Nephron (organoid): ENCODE results near the gene RMRP.

Experiments used
- H3K27ac Mint-ChIP-seq, 3 experiments: 2 replicates each; pipeline ENCODE4 v1.8.0; 2020; ENCODE audit warnings: mixed read lengths in 3 of 3, mild to moderate bottlenecking in 2 of 3, moderate library complexity in 1 of 3
- H3K27me3 Mint-ChIP-seq: 2 replicates; pipeline ENCODE4 v1.8.0; 2021; ENCODE audit warnings: low read depth, mild to moderate bottlenecking, moderate library complexity, mixed read lengths
- H3K36me3 Mint-ChIP-seq: 2 replicates; pipeline ENCODE4 v1.8.0; 2020; ENCODE audit warnings: low read depth, mixed read lengths
- H3K4me1 Mint-ChIP-seq: 2 replicates; pipeline ENCODE4 v1.8.0; 2020; ENCODE audit warnings: mixed read lengths
- H3K4me3 Mint-ChIP-seq, 3 experiments: 2 replicates each; pipeline ENCODE4 v1.8.0; 2020; ENCODE audit warnings: mild to moderate bottlenecking in 3 of 3, mixed read lengths in 3 of 3, moderate library complexity in 2 of 3
- H3K9me3 Mint-ChIP-seq: 2 replicates; pipeline ENCODE4 v1.8.0; 2020; ENCODE audit warnings: mixed read lengths
- CTCF ChIP-seq, 3 experiments: fragments of 200-600 bp; sonication (generic); IDR thresholded peaks; one replicate each; pipeline ENCODE4 v1.5.0; 2021; ENCODE audit warnings: antibody characterized with exemption in 3 of 3; ENCODE audit not compliant: unreplicated experiment in 3 of 3

Gene RMRP

GRCh38 chr9:35661756-35662350 lies 4.0 kb upstream of the RMRP start:
- peaks cover 68% of the 10 kb centered on the region for H3K4me1 Mint-ChIP-seq
- peaks cover 5% of the 10 kb centered on the region for H3K27me3 Mint-ChIP-seq
- peaks cover 28% of the 10 kb centered on the region for H3K36me3 Mint-ChIP-seq
- H3K4me3 Mint-ChIP-seq = peak overlapping the region; percentile 37 to 87 (median 45)
- TF ChIP-seq CTCF (IDR thresholded peaks at IDR 0.05; ENCODE audit: unreplicated experiment in 3 of 3) = no peak
- H3K27ac Mint-ChIP-seq = peak overlapping the region; percentile 45 to 73 (median 53)
- H3K9me3 Mint-ChIP-seq = no peaks in the 10 kb centered on the region

- Mint-ChIP-seq H3K4me1 (peaks cover 68% of the 10 kb centered on the region), H3K27ac (peak overlapping the region; percentile 80 to 94 (median 92)), H3K36me3 (peaks cover 28% of the 10 kb centered on the region), H3K4me3 (peak overlapping the region; percentile 58 to 86 (median 82)), H3K9me3 (no peaks in the 10 kb centered on the region), H3K27me3 (peaks cover 5% of the 10 kb centered on the region)
- TF ChIP-seq CTCF (IDR thresholded peaks at IDR 0.05; ENCODE audit: unreplicated experiment in 3 of 3) = peak; percentile 16 to 47 (median 45)
These were observed 3.2 kb upstream of the RMRP start for GRCh38 chr9:35660966-35661415.

GRCh38 chr9:35659340-35659739 lies 1.5 kb upstream of the RMRP start:
- peaks cover 5% of the 10 kb centered on the region for H3K27me3 Mint-ChIP-seq
- H3K9me3 Mint-ChIP-seq = no peaks in the 10 kb centered on the region
- H3K36me3 Mint-ChIP-seq = peaks cover 28% of the 10 kb centered on the region
- H3K4me1 Mint-ChIP-seq = peaks cover 60% of the 10 kb centered on the region
- peak overlapping the region; percentile 99 for H3K27ac Mint-ChIP-seq
- TF ChIP-seq CTCF (IDR thresholded peaks at IDR 0.05; ENCODE audit: unreplicated experiment in 3 of 3) = no peak
- peak overlapping the region; percentile 78 to 88 (median 84) for H3K4me3 Mint-ChIP-seq

GRCh38 chr9:35658968-35659220 lies 1.1 kb upstream of the RMRP start:
- Mint-ChIP-seq H3K4me3 (peak overlapping the region; percentile 78 to 88 (median 84)), H3K36me3 (peaks cover 28% of the 10 kb centered on the region), H3K27me3 (peaks cover 5% of the 10 kb centered on the region), H3K27ac (peak overlapping the region; percentile 99), H3K9me3 (no peaks in the 10 kb centered on the region), H3K4me1 (peaks cover 55% of the 10 kb centered on the region)
- no peak for TF ChIP-seq CTCF (IDR thresholded peaks at IDR 0.05; ENCODE audit: unreplicated experiment in 3 of 3)

- peak within 1 kb of the TSS; percentile 78 to 88 (median 84) for H3K4me3 Mint-ChIP-seq
- peak; percentile 75 to 86 (median 77) for TF ChIP-seq CTCF (IDR thresholded peaks at IDR 0.05; ENCODE audit: unreplicated experiment in 3 of 3)
- H3K4me1 Mint-ChIP-seq = peaks cover 50% of the 10 kb centered on the region
- peak within 1 kb of the TSS; percentile 99 for H3K27ac Mint-ChIP-seq
- H3K36me3 Mint-ChIP-seq = peaks cover 28% of the 10 kb centered on the region
- peaks cover 5% of the 10 kb centered on the region for H3K27me3 Mint-ChIP-seq
- H3K9me3 Mint-ChIP-seq = no peaks in the 10 kb centered on the region
These were observed 533 bp upstream of the RMRP start, which contains the start of gene CCDC107 for GRCh38 chr9:35658137-35658967. CCDC107 (plus strand) TSS chr9:35658292; CDS start chr9:35658380, 88 bp downstream.
